DMS153 (cell line): ENCODE results near the gene TRIM31.

Experiments
- DNase-seq: peaks from one replicate; lab custom pipeline; 2025; lab: John Stamatoyannopoulos, UW

The TRIM31 gene

GRCh38 chr6:30075094-30075789 lies 37.6 kb downstream of the TRIM31 start, which contains the start of gene RNF39:
Gene RNF39 (minus strand): TSS chr6:30075769. CDS start chr6:30075585, 184 bp downstream.
- no peak for DNase-seq

DNA sequence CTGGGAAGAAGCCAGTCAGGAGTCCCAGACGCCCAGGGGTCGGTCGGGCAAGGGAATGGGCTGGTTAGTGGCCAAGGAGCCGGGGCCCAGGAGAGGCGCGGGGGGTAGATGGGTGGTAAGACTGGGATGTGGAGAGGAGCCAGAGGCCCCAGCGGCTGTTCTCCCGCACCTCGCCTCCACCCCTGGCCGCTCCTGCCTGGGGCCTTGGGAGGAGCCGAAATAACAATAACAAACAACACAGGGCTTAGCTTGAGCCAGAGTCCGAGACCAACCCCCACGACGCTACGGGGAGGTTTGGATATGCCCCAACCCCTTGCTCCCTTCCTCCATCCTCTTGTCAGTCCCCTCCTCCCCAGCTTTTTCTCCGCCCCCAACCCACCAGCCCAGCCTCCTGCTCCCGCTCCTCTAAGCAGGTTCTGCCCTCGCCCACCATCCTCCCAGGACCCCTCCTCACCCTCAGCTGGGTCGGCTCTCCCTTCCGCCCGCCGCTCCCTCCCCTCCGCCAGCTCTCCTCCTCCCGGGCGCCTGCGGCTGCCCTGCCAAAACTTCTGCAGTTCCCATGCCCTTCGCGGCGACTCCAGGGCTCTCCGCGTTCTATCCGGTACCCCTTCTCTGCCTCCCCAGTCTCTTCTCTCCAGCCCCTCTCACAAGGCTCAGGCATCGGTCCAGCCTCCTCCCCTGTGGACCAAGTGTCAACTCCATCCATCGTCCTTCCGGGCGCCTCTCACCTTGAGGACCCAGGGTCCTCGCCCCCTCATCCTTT lies 38.4 kb downstream of the TRIM31 start:
- no peak for DNase-seq

- no peak for DNase-seq
Observed at GRCh38 chr6:30073489-30074235, 39.2 kb downstream of the TRIM31 start.

DNA sequence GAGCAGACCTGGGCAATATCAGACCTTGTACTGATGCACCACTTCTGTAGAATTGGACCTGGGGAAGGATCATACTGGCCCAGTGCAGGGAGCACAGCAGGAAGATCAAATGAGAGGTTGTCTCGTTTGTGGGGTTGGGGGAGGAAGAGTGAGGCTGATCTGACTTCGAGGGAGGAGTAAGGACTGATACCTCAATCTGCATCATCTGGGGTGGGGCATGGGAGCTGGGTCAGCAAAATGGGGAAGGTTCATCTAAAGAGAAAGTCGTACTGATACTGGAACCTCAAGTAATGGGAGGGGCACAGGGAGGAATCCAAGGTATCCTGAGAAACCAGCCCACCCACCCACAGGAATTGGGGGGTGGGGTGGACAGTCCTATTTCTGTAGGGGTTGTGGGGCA lies 41.0 kb downstream of the TRIM31 start:
- DNase-seq, result no peak

GRCh38 chr6:30071081-30071818 lies 41.6 kb downstream of the TRIM31 start:
- DNase-seq, result no peak

- DNase-seq, result no peak
Observed at GRCh38 chr6:30067460-30068139, 45.3 kb downstream of the TRIM31 start.

DNA sequence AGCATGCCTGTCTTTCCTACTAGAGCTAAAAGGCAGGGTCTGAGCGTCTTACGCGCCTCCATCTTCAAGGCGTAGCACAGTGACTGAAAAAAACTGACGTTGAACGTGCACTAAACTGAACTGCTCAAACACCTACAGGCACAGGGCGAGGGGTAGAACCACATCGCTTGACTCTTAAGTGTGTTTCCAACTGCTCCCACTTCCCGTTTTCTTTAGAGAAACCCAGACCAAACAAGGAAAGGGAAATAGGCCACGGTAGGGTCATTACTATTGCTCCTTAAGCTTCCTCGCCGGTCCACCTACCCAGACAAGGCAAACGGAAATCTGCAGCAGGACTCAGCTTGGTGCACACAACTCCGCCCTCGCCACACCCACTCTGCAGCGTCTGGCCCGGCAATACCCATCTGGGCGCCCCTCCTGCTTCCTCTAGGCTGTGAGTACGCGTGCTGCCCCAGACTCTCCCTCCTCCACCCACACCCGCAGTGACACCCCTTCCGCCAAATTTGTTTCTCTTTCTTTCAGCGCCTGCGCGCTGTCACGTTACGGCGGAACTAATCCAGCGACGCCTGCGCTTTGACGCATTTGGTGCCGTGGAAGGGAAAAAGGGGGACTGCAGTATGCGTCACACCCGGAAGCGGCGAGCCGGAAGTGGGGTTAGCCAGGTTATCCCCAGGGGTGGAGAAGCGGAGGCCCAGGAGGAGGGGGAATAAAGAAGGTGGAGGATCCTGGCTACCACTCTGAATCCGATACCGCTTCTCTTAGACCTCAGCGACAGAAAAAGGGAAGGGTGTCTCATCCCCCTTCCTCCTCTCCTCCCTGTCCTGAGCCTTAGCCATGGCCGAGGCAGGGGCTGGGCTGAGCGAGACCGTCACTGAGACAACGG lies 46.1 kb downstream of the TRIM31 start, which contains the start of gene PPP1R11:
PPP1R11 (plus strand) TSS at position 622 of the 883 bp plus-strand sequence; CDS start at position 835, 213 bp downstream.
- peak; percentile 99 for DNase-seq

- DNase-seq, result no peak
Observed at GRCh38 chr6:30066082-30066481, 46.8 kb downstream of the TRIM31 start.

DNA sequence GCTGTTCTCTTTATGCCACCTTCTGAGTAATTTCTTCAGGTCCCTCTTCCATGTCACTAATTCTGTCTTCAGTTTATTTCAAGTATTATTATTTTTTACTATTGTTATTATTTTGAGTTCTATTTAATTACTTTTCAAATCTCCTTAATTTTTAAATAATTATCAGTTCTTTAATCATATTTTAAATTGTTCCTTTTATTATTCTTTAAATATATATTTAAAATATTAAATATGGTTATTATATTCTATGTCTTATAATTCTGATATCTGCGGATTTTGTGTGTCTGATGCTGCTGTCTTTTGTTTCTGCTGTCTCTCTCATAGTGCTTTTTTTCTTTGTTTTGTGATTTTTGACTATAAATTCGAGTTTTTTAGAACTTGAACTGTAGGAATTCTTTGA lies 49.6 kb downstream of the TRIM31 start:
- no peak for DNase-seq

DNA sequence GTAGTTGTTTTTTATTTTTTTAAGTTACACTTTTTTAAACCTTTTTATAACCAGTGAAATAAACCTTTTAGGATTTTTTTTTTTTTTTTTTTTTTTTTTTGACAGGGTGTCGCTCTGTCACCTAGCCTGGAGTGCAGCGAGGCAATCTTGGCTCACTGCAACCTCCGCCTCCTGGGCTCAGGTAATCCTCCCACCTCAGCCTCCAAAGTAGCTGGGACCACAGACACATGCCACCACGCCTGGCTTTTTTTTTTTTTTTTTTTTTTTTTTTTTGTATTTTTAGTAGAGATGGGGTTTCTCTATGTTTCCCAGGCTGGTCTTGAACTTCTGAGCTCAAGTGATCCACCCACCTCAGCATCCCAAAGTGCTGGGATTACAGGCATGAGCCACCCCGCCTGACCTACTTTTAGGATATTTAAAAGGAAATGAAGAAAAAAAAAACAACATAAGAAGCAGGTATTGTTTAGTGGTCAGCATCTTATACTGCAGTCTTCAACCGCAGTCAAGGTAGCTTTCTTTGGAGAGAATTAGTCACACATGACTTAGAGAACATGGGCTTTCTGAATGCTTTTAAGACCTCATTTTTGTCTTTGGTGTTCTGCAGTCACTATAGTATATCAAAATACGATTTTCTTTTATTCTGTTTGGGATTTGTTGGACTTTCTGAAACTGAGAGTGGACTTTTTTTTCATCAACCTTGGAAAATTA lies 50.3 kb downstream of the TRIM31 start:
- DNase-seq, result no peak

GRCh38 chr6:30061858-30062458 lies 50.9 kb downstream of the TRIM31 start:
- no peak for DNase-seq

GRCh38 chr6:30061092-30061857 lies 51.6 kb downstream of the TRIM31 start, which contains the start of gene POLR1H:
Gene POLR1H (plus strand): TSS chr6:30061265. CDS start chr6:30061525, 260 bp downstream.
- DNase-seq, result peak; percentile 92

- DNase-seq, result no peak
Observed at GRCh38 chr6:30060606-30061091, 52.2 kb downstream of the TRIM31 start.

- no peak for DNase-seq
Observed at GRCh38 chr6:30055513-30055912, 57.4 kb downstream of the TRIM31 start.

DNA sequence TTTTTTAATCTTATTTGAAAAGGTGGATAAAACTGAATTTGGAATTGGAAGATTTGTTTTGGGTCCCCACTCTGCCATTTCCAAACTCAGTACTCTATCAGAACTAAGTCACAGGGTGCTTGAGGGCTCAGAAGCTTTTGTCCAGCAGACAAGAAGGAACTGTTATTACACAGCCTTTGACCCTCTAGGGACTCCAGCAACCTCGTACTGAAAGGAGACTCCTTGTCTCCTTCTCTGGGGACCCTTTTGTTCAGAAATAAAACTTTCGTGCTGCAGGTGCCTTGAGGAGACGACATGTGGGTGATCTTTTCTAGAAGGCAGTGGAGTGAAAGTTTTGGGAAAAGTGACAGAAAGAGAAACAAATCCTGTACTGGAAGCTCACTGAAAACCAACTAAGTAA lies 59.2 kb downstream of the TRIM31 start:
- DNase-seq, result no peak
